ENCODE results near the gene TMEM258. TPM values are rescaled to one million over a fixed set of nuclear protein-coding genes. Genes with fewer than 3 reads are reported as not detected.

Gene TMEM258
- total RNA-seq, 1 donor from 2014 or later, result 47.9 TPM

GRCh38 chr11:61771985-61772455 lies 20.4 kb downstream of the TMEM258 start:
- intact Hi-C loops (cut with DNase I), result no loop called here
- no peak for TF ChIP-seq POLR2AphosphoS5 (IDR thresholded peaks at IDR 0.05; ENCODE audit: insufficient read depth in 1 of 2, low read depth in 1 of 2)
- no peak for TF ChIP-seq CTCF (IDR thresholded peaks at IDR 0.05)
- no peak for TF ChIP-seq POLR2A (IDR thresholded peaks at IDR 0.05)
- Histone ChIP-seq H3K27me3 (no peaks in the 10 kb centered on the region), H3K27ac (no peak overlapping the region), H3K9me3 (no peaks in the 10 kb centered on the region), H3K4me1 (peaks cover 2% of the 10 kb centered on the region), H3K36me3 (no peaks in the 10 kb centered on the region), H3K4me3 (no peak overlapping the region)
- DNase-seq (ENCODE audit: extremely low spot score in 2 of 2), result no peak

GRCh38 chr11:61771195-61771894 lies 21.1 kb downstream of the TMEM258 start:
- no peak overlapping the region for H3K27ac ChIP-seq
- no peaks in the 10 kb centered on the region for H3K4me1 ChIP-seq
- no peaks in the 10 kb centered on the region for H3K27me3 ChIP-seq
- no peak for TF ChIP-seq CTCF (IDR thresholded peaks at IDR 0.05)
- TF ChIP-seq POLR2A (IDR thresholded peaks at IDR 0.05), result no peak
- no peak for TF ChIP-seq POLR2AphosphoS5 (IDR thresholded peaks at IDR 0.05; ENCODE audit: insufficient read depth in 1 of 2, low read depth in 1 of 2)
- H3K4me3 ChIP-seq, result no peak overlapping the region
- no peaks in the 10 kb centered on the region for H3K9me3 ChIP-seq
- no peak for DNase-seq (ENCODE audit: extremely low spot score in 2 of 2)
- H3K36me3 ChIP-seq, result no peaks in the 10 kb centered on the region
- intact Hi-C loops (cut with DNase I), result no loop called here

- Histone ChIP-seq H3K9me3 (no peaks in the 10 kb centered on the region), H3K4me3 (no peak overlapping the region), H3K36me3 (no peaks in the 10 kb centered on the region), H3K27ac (no peak overlapping the region), H3K4me1 (no peaks in the 10 kb centered on the region), H3K27me3 (no peaks in the 10 kb centered on the region)
- intact Hi-C loops (cut with DNase I), result no loop called here
- TF ChIP-seq POLR2AphosphoS5 (IDR thresholded peaks at IDR 0.05; ENCODE audit: insufficient read depth in 1 of 2, low read depth in 1 of 2), result no peak
- no peak for TF ChIP-seq POLR2A (IDR thresholded peaks at IDR 0.05)
- no peak for TF ChIP-seq CTCF (IDR thresholded peaks at IDR 0.05)
- no peak for DNase-seq (ENCODE audit: extremely low spot score in 2 of 2)
Measured at GRCh38 chr11:61769946-61770683, 22.3 kb downstream of the TMEM258 start.

GRCh38 chr11:61769169-61769920 lies 23.1 kb downstream of the TMEM258 start:
- Histone ChIP-seq H3K9me3 (no peaks in the 10 kb centered on the region), H3K4me1 (no peaks in the 10 kb centered on the region), H3K27me3 (no peaks in the 10 kb centered on the region), H3K27ac (no peak overlapping the region), H3K36me3 (no peaks in the 10 kb centered on the region), H3K4me3 (no peak overlapping the region)
- intact Hi-C loops (cut with DNase I), result no loop called here
- TF ChIP-seq POLR2A (IDR thresholded peaks at IDR 0.05) (no peak), CTCF (IDR thresholded peaks at IDR 0.05) (no peak), POLR2AphosphoS5 (IDR thresholded peaks at IDR 0.05; ENCODE audit: insufficient read depth in 1 of 2, low read depth in 1 of 2) (no peak)
- no peak for DNase-seq (ENCODE audit: extremely low spot score in 2 of 2)
